KMS-11 (cell line): ENCODE measurements around the gene TPD52L2.

Source experiments
- H2AFZ ChIP-seq: fragments of 200-600 bp; sonication (generic); 2 replicates; pipeline ENCODE4 v1.6.1; 2016; ENCODE audit warnings: antibody characterized with exemption, mixed run types, low read depth
- H3K27ac ChIP-seq: fragments of 200-600 bp; sonication (generic); 2 replicates; pipeline ENCODE4 v1.6.1; 2016; ENCODE audit warnings: mild to moderate bottlenecking, mixed run types
- H3K27me3 ChIP-seq: fragments of 200-600 bp; sonication (generic); 2 replicates; pipeline ENCODE4 v1.6.1; 2017; ENCODE audit warnings: mild to moderate bottlenecking, low read depth, mixed run types, moderate library complexity; ENCODE audit not compliant: insufficient read depth
- H3K36me3 ChIP-seq: fragments of 200-600 bp; sonication (generic); 2 replicates; pipeline ENCODE4 v1.6.1; 2017; ENCODE audit warnings: mild to moderate bottlenecking, mixed run types; ENCODE audit not compliant: insufficient read depth
- H3K4me1 ChIP-seq: fragments of 200-600 bp; sonication (generic); 2 replicates; pipeline ENCODE4 v1.6.1; 2016; ENCODE audit warnings: mild to moderate bottlenecking, low read depth, mixed run types; ENCODE audit not compliant: poor library complexity, severe bottlenecking
- H3K4me2 ChIP-seq: fragments of 200-600 bp; sonication (generic); 2 replicates; pipeline ENCODE4 v1.7.0; 2016; ENCODE audit warnings: mild to moderate bottlenecking, mixed run types
- H3K4me3 ChIP-seq: fragments of 200-600 bp; sonication (generic); IDR thresholded peaks from 2 replicates; pipeline ENCODE4 v1.6.1; 2017; ENCODE audit warnings: low read depth, low read length, mixed read lengths; ENCODE audit not compliant: insufficient read depth
- H3K79me2 ChIP-seq: fragments of 200-600 bp; sonication (generic); 2 replicates; pipeline ENCODE4 v1.6.1; 2016; ENCODE audit warnings: low read depth, mixed run types; ENCODE audit not compliant: insufficient read depth
- H3K9ac ChIP-seq: fragments of 200-600 bp; sonication (generic); 2 replicates; pipeline ENCODE4 v1.6.1; 2016; ENCODE audit warnings: mild to moderate bottlenecking, mixed run types
- H4K20me1 ChIP-seq: fragments of 200-600 bp; sonication (generic); 2 replicates; pipeline ENCODE4 v1.6.1; 2016; ENCODE audit warnings: mild to moderate bottlenecking, mixed run types; ENCODE audit not compliant: insufficient read depth
- TF ChIP-seq, protein P1 (sequence below): fragments of 200-600 bp; sonication (generic); conservative IDR thresholded peaks from 2 replicates; pipeline ENCODE4 v1.6.1; 2017; ENCODE audit warnings: low read depth, mild to moderate bottlenecking, antibody characterized with exemption, low read length, moderate library complexity, mixed read lengths

TPD52L2 gene

GRCh38 chr20:63833776-63834490 lies 31.1 kb upstream of the TPD52L2 start:
- H4K20me1 ChIP-seq = no peaks in the 10 kb centered on the region
- no peak overlapping the region for H3K9ac ChIP-seq
- H3K4me2 ChIP-seq = no peak overlapping the region
- H3K27me3 ChIP-seq = peaks cover 25% of the 10 kb centered on the region
- H3K27ac ChIP-seq = no peak overlapping the region
- H3K4me1 ChIP-seq = no peaks in the 10 kb centered on the region
- TF ChIP-seq, protein P1, sequence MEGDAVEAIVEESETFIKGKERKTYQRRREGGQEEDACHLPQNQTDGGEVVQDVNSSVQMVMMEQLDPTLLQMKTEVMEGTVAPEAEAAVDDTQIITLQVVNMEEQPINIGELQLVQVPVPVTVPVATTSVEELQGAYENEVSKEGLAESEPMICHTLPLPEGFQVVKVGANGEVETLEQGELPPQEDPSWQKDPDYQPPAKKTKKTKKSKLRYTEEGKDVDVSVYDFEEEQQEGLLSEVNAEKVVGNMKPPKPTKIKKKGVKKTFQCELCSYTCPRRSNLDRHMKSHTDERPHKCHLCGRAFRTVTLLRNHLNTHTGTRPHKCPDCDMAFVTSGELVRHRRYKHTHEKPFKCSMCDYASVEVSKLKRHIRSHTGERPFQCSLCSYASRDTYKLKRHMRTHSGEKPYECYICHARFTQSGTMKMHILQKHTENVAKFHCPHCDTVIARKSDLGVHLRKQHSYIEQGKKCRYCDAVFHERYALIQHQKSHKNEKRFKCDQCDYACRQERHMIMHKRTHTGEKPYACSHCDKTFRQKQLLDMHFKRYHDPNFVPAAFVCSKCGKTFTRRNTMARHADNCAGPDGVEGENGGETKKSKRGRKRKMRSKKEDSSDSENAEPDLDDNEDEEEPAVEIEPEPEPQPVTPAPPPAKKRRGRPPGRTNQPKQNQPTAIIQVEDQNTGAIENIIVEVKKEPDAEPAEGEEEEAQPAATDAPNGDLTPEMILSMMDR = no peak
- H3K4me3 ChIP-seq = no peak overlapping the region
- no peaks in the 10 kb centered on the region for H3K79me2 ChIP-seq
- H2AFZ ChIP-seq = no peak overlapping the region
- no peaks in the 10 kb centered on the region for H3K36me3 ChIP-seq

GRCh38 chr20:63834491-63834880 lies 30.6 kb upstream of the TPD52L2 start:
- no peak overlapping the region for H2AFZ ChIP-seq
- H3K36me3 ChIP-seq = no peaks in the 10 kb centered on the region
- no peak overlapping the region for H3K4me2 ChIP-seq
- TF ChIP-seq, protein P1 = no peak
- H3K4me1 ChIP-seq = no peaks in the 10 kb centered on the region
- H3K27ac ChIP-seq = no peak overlapping the region
- peaks cover 23% of the 10 kb centered on the region for H3K27me3 ChIP-seq
- H3K79me2 ChIP-seq = no peaks in the 10 kb centered on the region
- H3K4me3 ChIP-seq = no peak overlapping the region
- H3K9ac ChIP-seq = no peak overlapping the region
- H4K20me1 ChIP-seq = no peaks in the 10 kb centered on the region

GRCh38 chr20:63835021-63835858 lies 29.8 kb upstream of the TPD52L2 start:
- Histone ChIP-seq H4K20me1 (no peaks in the 10 kb centered on the region), H3K36me3 (no peaks in the 10 kb centered on the region), H3K4me3 (no peak overlapping the region), H3K4me2 (no peak overlapping the region), H3K9ac (no peak overlapping the region), H3K27ac (no peak overlapping the region), H3K4me1 (no peaks in the 10 kb centered on the region), H3K79me2 (no peaks in the 10 kb centered on the region), H2AFZ (no peak overlapping the region), H3K27me3 (peaks cover 15% of the 10 kb centered on the region)
- TF ChIP-seq, protein P1 = no peak

DNA sequence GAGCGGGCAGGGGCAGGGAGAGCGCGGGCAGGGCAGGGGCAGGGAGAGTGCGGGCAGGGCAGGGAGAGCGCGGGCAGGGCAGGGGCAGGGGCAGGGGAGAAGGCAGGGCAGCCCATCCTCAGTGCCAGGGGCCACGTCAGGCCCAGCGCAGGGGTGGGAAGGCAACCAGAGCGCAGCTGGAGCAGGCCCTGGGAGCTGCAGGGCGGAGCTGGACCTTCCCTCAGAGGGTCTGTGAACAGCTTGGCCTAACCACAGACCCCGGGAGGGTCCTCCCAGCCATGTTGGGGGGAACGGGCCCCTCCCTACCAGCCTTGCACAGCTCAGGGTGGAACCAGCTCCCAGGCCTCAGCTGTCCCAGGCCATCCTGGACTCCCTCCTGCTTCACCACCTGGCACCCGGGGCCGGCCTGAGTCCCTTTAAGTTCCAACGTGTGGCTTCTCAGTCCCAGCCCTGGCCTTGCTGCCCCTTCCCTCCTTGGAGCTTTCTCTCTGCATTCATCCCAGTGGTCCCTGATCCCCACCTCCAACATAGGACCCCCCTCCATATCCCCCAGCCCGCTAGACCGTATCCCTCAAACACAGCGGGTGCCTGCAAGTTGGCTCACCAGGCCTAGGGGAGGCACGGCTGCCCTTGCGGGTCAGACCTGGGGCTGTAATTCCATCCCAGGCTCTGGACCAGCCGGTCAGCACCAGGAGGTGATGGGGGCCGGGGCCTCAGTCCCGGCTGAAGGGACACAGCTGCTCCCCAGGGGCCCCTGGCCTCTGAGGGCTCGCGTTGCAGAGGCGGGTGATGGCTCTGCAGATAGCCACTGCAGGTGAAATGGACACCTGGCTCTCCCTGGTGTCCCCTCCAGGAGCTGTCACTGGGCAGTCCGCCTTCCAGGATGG lies 28.4 kb upstream of the TPD52L2 start:
- no peaks in the 10 kb centered on the region for H3K4me1 ChIP-seq
- H3K4me2 ChIP-seq = no peak overlapping the region
- no peak overlapping the region for H3K9ac ChIP-seq
- no peaks in the 10 kb centered on the region for H3K79me2 ChIP-seq
- no peak overlapping the region for H3K27ac ChIP-seq
- H2AFZ ChIP-seq = no peak overlapping the region
- H3K36me3 ChIP-seq = no peaks in the 10 kb centered on the region
- TF ChIP-seq, protein P1 = no peak
- no peak overlapping the region for H3K4me3 ChIP-seq
- peaks cover 26% of the 10 kb centered on the region; the same call in 1 of the 2 replicates for H3K27me3 ChIP-seq
- no peaks in the 10 kb centered on the region for H4K20me1 ChIP-seq
